ENCODE results near the gene TENM4.
"Not testable (repeated sequence)": the region's sequence is repeated elsewhere in the genome, so short reads cannot be mapped to it uniquely, and the experiment has no call there.

TENM4 gene

GRCh38 chr11:79208126-79208525 is 232.7 kb downstream of the TENM4 start:
- DNase-seq (ENCODE audit: low read depth), result no peak

DNA sequence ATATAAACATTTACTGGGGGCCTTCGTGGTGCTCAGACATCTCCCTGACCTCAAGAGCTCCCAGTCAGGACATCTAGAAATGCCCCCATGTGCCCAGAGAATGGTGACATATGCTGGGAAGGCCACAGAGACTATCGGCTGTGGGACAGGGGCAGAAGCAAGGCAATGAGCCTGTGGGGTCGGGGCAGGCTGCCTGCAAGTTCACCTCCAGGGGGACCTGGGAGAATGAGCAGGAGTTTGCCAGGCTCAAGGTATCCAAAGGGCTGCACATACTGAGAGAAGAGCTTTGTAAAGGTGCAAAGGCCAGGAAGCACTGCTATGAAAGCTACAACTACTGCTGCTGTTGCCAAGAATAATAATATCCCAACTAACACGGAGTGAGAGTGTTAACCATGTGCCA is 233.9 kb downstream of the TENM4 start:
- no peak for DNase-seq (ENCODE audit: low read depth)

DNA sequence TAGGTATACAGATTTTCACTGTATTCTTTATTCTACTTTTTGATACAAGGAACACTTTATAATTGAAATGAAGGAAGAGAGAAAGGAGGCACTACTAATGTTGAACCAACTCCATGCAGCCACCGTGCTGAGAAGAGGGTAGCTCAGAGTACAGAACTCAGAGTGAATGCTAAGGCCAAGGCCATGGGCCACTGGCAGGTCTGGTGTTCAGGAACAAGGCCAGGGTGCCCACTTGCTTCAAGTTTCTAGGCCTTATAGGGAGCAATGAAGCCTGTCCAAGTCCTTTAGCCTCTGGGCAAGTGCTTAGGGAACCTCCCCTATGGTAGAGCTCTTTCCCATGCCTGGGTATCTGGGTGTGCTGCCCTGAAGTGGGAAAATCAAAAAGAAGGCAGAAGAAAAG is 235.0 kb downstream of the TENM4 start:
- DNase-seq (ENCODE audit: low read depth), result no peak

DNA sequence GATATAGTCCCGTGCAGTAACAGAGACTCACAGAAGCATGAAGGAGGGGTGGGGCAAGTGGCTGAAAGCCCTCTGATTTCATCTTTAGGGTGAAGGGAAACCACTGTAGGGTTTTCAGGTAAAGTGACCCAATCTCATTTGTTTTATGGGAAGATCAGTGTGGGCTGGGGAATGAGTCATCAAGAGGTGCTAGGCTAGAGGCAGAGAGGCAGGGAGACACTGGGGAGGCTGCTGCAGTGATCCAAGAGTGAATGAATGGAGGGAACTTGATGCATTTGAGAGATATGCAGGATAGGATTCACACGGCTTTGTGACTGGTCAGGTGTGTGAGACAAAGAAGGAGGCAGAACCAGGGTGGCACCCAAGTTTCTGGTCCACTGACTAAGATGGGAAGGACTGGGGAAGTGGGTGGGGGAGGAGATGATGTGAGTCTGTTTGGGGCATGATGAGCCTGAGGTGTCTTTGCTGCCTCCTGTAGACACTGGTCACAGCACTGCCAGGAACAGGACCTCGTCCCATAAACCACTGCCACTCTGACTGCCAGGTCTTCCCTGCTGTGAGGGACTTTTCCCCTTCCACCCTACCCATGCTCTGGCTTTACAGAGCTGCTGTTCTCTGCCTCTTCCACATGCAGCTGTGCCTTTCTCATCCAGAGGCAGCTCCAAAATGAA is 239.0 kb downstream of the TENM4 start:
- no peak for DNase-seq (ENCODE audit: low read depth)

- no peak for DNase-seq (ENCODE audit: low read depth)
Observed at GRCh38 chr11:79200398-79201070, 240.3 kb downstream of the TENM4 start.

DNA sequence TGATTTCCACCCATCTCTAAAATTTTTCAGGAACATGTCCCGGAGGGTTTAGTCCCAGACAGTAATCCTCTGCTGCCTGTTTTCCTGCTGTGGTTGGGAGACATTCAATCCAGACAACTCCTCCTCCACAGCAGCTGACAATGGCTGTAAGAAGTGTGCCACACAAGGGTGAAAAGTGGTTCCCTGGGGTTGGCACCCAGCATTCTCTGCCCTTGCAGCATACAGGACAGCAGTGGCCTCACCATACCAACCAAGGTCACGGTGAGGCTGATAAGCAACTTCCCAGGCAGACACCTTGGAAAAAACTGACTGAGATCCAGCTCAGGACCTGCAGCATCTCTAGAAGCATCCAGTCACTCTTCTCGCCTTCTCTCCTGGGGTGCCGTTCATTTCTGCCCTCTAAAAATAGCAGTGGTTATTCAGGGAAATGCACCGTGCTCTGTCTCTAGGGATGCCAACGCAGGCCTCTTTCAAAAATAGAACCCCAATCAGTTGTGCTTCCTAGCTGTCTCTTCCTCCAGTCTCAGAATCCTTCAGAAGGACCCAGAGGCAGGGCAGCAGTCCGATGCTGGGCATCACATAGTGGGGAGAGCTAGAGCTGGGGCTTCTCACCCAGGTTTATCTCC is 241.0 kb downstream of the TENM4 start:
- DNase-seq (ENCODE audit: low read depth), result no peak

DNA sequence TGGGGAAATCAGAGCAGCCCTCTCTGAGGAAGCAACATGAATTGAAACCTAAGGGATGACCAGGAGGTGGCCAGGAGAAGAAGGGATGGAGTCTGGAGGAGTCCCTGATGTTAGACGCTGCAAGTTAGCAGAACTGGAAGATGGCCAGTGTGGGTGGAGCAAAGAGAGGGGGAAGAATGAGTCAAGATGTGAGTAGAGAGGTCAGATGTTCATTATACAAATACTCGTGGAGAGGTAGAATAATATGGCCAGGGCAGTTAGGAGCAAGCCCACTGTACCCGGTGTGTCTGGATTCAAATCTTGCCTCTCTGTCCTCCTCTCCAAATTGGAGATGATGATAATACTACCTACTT is 242.0 kb downstream of the TENM4 start:
- no peak for DNase-seq (ENCODE audit: low read depth)

DNA sequence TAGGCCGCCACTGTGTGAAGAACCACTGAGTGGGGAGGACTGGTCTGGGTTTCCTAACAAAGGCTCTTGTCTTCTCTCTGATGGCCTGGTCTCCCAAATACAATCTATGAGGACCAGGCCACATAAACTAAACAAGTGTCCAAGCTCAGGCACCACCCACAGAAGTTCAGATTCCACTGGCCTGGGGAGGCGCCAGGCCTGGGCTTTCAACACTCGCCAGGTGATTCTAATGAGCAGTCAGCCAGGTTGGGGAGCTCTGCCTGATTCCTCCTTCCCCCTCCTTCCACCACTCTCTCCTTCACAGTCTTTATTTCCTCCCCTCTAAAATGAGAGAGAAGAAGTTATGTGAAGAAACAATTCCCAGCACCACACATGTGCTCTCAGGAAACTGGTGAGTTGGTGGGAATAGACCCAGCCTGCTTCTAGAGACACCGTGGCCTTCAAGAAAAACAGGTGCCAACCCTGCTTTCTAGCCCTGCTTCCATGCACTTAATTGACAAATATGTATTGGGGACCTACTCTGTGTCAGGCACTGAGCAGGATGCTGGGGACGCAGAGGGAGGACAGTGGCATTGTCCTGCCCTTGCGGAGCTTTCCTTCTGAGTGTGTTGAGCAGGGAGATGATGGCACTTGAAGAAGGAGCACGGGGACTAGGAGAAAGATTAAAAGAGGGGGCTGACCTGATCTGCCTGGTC is 242.5 kb downstream of the TENM4 start:
- DNase-seq (ENCODE audit: low read depth), result no peak

DNA sequence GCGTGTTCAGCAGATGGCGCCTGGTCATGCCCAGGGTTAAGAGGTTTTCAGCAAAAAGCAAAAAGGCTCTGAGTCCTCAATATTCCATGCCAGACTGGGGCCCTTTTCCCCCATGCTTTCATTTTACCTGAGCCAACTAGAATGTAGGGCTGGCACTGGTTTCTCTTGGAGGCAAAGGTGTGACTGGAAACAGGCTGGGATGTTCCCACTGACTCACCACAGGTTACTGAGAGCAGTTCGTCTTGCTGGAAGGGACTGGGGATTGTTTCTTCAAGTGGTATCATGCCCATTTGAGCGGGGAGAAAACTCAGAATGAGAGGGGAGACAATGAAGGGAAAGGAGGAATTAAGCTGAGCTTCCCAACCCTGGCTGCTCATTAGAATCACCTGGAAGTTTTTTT is 243.9 kb downstream of the TENM4 start:
- no peak for DNase-seq (ENCODE audit: low read depth)

DNA sequence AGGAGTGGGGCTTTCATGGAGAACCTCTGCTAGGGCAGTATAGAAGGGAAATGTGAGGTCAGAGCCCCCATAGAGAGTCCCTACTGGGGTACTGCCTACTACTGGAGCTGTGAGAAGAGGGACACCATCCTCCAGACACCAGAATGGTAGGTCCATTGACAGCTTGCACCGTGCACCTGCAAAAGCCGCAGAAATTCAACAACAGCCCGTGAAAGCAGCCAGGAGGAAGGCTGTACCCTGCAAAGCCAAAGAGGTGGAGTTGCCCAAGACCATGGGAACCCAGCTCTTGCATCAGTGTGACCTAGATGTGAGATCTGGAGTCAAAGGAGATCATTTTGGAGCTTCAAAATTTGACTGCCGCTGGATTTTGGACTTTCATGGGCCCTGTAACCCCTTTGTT is 245.6 kb downstream of the TENM4 start:
- DNase-seq (ENCODE audit: low read depth), result no peak

DNA sequence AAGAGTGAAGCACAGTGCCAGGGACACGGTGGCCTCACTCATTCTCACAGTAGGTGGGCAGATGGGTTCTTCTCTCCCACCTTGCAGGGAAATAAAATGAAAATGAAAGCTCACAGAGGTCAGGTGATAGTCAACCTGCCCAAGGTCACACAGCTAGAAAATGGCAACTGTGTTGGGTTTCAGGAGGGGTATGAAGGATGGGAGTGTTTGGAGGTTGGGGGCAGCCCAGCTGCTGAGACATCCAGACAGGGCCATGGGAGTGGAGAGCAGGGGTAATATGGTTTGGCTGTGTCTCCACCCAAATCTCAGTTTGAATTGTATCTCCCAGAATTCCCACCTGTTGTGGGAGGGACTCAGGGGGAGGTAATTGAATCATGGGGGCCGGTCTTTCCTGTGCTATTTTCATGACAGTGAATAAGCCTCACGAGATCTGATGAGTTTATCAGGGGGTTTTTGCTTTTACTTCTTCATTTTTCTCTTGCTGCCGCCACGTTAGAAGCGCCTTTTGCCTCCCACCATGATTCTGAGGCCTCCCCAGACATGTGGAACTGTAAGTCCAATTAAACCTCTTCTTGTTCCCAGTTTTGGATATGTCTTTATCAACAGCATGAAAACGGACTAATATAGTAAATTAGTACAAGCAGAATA is 247.0 kb downstream of the TENM4 start:
- DNase-seq (ENCODE audit: low read depth), result no peak

DNA sequence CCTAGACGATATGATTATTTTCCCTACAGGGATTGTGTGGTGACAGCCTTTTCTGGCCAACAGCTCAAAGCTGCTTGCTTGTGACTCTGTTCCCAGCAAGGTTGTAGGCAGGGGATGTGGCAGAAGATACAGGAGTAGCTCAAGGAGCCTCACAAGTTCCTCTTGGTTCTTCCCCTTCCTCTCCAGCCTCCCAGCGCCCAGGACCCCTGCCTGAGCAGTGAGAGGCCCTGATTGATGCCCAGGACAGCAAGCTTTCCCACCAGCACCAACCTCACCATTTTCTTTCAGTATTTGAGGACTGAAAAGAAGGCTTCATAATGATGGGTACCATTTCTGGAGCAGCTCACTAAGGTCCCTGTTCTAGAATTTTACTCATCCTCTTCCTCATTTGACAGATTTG is 248.0 kb downstream of the TENM4 start:
- DNase-seq (ENCODE audit: low read depth), result no peak

GRCh38 chr11:79191716-79192115 is 249.1 kb downstream of the TENM4 start:
- DNase-seq (ENCODE audit: low read depth), result not testable (repeated sequence)

DNA sequence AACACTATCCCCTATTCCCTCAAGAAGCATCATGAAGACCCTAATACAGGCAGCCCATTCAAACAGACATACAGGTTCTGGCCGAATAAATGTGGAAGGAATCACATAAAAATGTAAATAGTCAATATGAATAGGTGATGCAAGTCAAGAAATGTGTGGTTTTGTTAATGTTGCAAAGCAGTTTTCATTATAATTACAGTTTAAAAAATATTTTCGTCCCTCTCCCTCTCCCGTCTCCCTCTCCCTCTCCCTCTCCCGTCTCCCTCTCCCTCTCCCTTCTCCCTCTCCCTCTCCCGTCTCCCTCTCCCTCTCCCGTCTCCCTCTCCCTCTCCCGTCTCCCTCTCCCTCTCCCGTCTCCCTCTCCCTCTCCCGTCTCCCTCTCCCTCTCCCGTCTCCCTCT is 250.3 kb downstream of the TENM4 start:
- not testable (repeated sequence) for DNase-seq (ENCODE audit: low read depth)

- DNase-seq (ENCODE audit: low read depth), result no peak
Observed at GRCh38 chr11:79189601-79190000, 251.2 kb downstream of the TENM4 start.

DNA sequence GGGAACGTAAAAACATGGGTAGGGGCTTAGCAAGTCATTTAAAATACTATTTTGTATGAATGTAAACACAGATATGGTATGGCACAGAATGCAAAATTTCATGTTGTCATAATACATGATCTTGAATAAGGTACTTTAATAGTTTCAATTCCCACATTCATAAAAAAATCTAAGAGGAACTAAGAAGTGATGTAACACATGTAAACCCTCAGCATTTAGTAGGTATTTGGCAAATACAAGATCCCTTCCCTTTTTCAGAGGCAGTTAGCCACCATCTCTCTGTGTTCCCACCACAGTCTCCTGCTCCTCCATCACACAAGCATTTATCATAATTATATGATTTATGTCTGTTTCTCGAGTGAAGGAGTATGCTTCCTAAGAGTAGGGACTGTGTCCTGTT is 251.8 kb downstream of the TENM4 start:
- DNase-seq (ENCODE audit: low read depth), result no peak

- no peak for DNase-seq (ENCODE audit: low read depth)
Observed at GRCh38 chr11:79186669-79187068, 254.2 kb downstream of the TENM4 start.

- DNase-seq (ENCODE audit: low read depth), result no peak
Observed at GRCh38 chr11:79185351-79185750, 255.5 kb downstream of the TENM4 start.

- no peak for DNase-seq (ENCODE audit: low read depth)
Observed at GRCh38 chr11:79184285-79184684, 256.5 kb downstream of the TENM4 start.

GRCh38 chr11:79182794-79183193 is 258.0 kb downstream of the TENM4 start:
- DNase-seq (ENCODE audit: low read depth), result no peak

GRCh38 chr11:79179087-79179486 is 261.7 kb downstream of the TENM4 start:
- no peak for DNase-seq (ENCODE audit: low read depth)
